ENCODE results near the gene ITPRID1.

GRCh38 chr7:31633894-31634494, 120.1 kb downstream of the ITPRID1 start:
- TF ChIP-seq POLR2AphosphoS5 (IDR thresholded peaks at IDR 0.05) (no peak), POLR2A (IDR thresholded peaks at IDR 0.05) (no peak)

Measured in upper lobe of left lung (tissue), 4 donors.